Measurements from ENCODE around the gene MYO5B. TPM values are rescaled to one million over a fixed set of nuclear protein-coding genes. Genes with fewer than 3 reads are reported as not detected.
"Not testable (repeated sequence)": the region's sequence is repeated elsewhere in the genome, so short reads cannot be mapped to it uniquely, and the experiment has no call there.

MYO5B gene
- 8.8 and 31.6 TPM in 2 replicates for total RNA-seq (2014; rRNA removed; shearing (Covaris generic); ENCODE audit: low replicate concordance)

- Histone ChIP-seq H3K4me3 (peak within 1 kb of the TSS; percentile 17; the same call in 1 of the 2 replicates), H3K36me3 (no peaks in the 10 kb centered on the region), H3K9me3 (no peaks in the 10 kb centered on the region), H3K27me3 (peaks cover 14% of the 10 kb centered on the region)
- peak; percentile 36 for DNase-seq
Measured at GRCh38 chr18:50194631-50195532, at the start of gene MYO5B. Gene MYO5B, minus strand, starts transcription at chr18:50195147. Its CDS starts 354 bp downstream, at chr18:50194793.

GRCh38 chr18:50241768-50242167 is 46.8 kb upstream of the MYO5B start:
- H3K27me3 ChIP-seq, H3K4me3 ChIP-seq: not testable (repeated sequence)

GRCh38 chr18:50240080-50240563 is 45.2 kb upstream of the MYO5B start:
- 0 out of 2 replicates have a peak, but pooled peaks cover 1% of the 10 kb centered on the region for H3K9me3 ChIP-seq
- DNase-seq = peak; percentile 9
- no peak overlapping the region for H3K4me3 ChIP-seq

More at GRCh38 chr18:50241768-50242167, 46.8 kb upstream of the MYO5B start:
- DNase-seq, H3K9me3 ChIP-seq, H3K36me3 ChIP-seq: not testable (repeated sequence)

GRCh38 chr18:50232419-50232818 is 37.5 kb upstream of the MYO5B start:
- no peaks in the 10 kb centered on the region for H3K27me3 ChIP-seq
- no peaks in the 10 kb centered on the region for H3K36me3 ChIP-seq
- no peak for DNase-seq
- no peak overlapping the region for H3K4me3 ChIP-seq
- H3K9me3 ChIP-seq = no peaks in the 10 kb centered on the region

More at GRCh38 chr18:50240080-50240563, 45.2 kb upstream of the MYO5B start:
- H3K27me3 ChIP-seq = no peaks in the 10 kb centered on the region
- H3K36me3 ChIP-seq = no peaks in the 10 kb centered on the region

GRCh38 chr18:50231621-50232020 is 36.7 kb upstream of the MYO5B start:
- Histone ChIP-seq H3K27me3 (no peaks in the 10 kb centered on the region), H3K36me3 (no peaks in the 10 kb centered on the region), H3K9me3 (no peaks in the 10 kb centered on the region), H3K4me3 (no peak overlapping the region)
- DNase-seq = peak; percentile 5

GRCh38 chr18:50220249-50220648 is 25.3 kb upstream of the MYO5B start:
- H3K27me3 ChIP-seq, H3K9me3 ChIP-seq, H3K4me3 ChIP-seq, H3K36me3 ChIP-seq, DNase-seq: not testable (repeated sequence)

GRCh38 chr18:50218432-50219197 is 23.7 kb upstream of the MYO5B start:
- no peaks in the 10 kb centered on the region for H3K9me3 ChIP-seq
- no peak for DNase-seq

GRCh38 chr18:50209311-50209710 is 14.4 kb upstream of the MYO5B start:
- H3K4me3 ChIP-seq = no peak overlapping the region
- no peak for DNase-seq
- H3K27me3 ChIP-seq = peaks cover under 1% of the 10 kb centered on the region; the same call in 1 of the 2 replicates
- no peaks in the 10 kb centered on the region for H3K9me3 ChIP-seq
- H3K36me3 ChIP-seq = no peaks in the 10 kb centered on the region

More at GRCh38 chr18:50218432-50219197, 23.7 kb upstream of the MYO5B start:
- H3K36me3 ChIP-seq = no peaks in the 10 kb centered on the region
- H3K27me3 ChIP-seq = no peaks in the 10 kb centered on the region
- H3K4me3 ChIP-seq = no peak overlapping the region

GRCh38 chr18:50207722-50208121 is 12.8 kb upstream of the MYO5B start:
- Histone ChIP-seq H3K27me3 (peaks cover 2% of the 10 kb centered on the region; the same call in 1 of the 2 replicates), H3K36me3 (no peaks in the 10 kb centered on the region), H3K4me3 (no peak overlapping the region), H3K9me3 (no peaks in the 10 kb centered on the region)
- no peak for DNase-seq

GRCh38 chr18:50203801-50204604 is 9.1 kb upstream of the MYO5B start:
- Histone ChIP-seq H3K4me3 (no peak overlapping the region), H3K27me3 (peaks cover 2% of the 10 kb centered on the region; the same call in 1 of the 2 replicates), H3K9me3 (0 out of 2 replicates have a peak, but pooled peaks cover 2% of the 10 kb centered on the region), H3K36me3 (no peaks in the 10 kb centered on the region)
- DNase-seq = no peak

GRCh38 chr18:50201476-50202018 is 6.6 kb upstream of the MYO5B start:
- DNase-seq = no peak

GRCh38 chr18:50199921-50200320 is 5.0 kb upstream of the MYO5B start:
- no peak for DNase-seq
- Histone ChIP-seq H3K36me3 (no peaks in the 10 kb centered on the region), H3K27me3 (peaks cover 4% of the 10 kb centered on the region; the same call in 1 of the 2 replicates)

More at GRCh38 chr18:50201476-50202018, 6.6 kb upstream of the MYO5B start:
- 0 out of 2 replicates have a peak, but pooled peaks cover 2% of the 10 kb centered on the region for H3K9me3 ChIP-seq
- no peak overlapping the region for H3K4me3 ChIP-seq
- H3K27me3 ChIP-seq = peaks cover 2% of the 10 kb centered on the region; the same call in 1 of the 2 replicates
- no peaks in the 10 kb centered on the region for H3K36me3 ChIP-seq

GRCh38 chr18:50199346-50199855 is 4.5 kb upstream of the MYO5B start:
- H3K27me3 ChIP-seq = peaks cover 5% of the 10 kb centered on the region
- H3K36me3 ChIP-seq = no peaks in the 10 kb centered on the region
- DNase-seq = no peak
- H3K9me3 ChIP-seq = 0 out of 2 replicates have a peak, but pooled peaks cover 2% of the 10 kb centered on the region
- H3K4me3 ChIP-seq = no peak overlapping the region

More at GRCh38 chr18:50199921-50200320, 5.0 kb upstream of the MYO5B start:
- Histone ChIP-seq H3K9me3 (0 out of 2 replicates have a peak, but pooled peaks cover 2% of the 10 kb centered on the region), H3K4me3 (no peak overlapping the region)

GRCh38 chr18:50196261-50196660 is 1.3 kb upstream of the MYO5B start:
- Histone ChIP-seq H3K27me3 (peaks cover 14% of the 10 kb centered on the region), H3K4me3 (no peak overlapping the region), H3K36me3 (no peaks in the 10 kb centered on the region), H3K9me3 (0 out of 2 replicates have a peak, but pooled peaks cover 2% of the 10 kb centered on the region)
- DNase-seq = no peak

GRCh38 chr18:50195689-50196088 is 742 bp upstream of the MYO5B start:
- H3K27me3 ChIP-seq = peaks cover 14% of the 10 kb centered on the region
- no peaks in the 10 kb centered on the region for H3K9me3 ChIP-seq
- no peak for DNase-seq
- H3K4me3 ChIP-seq = no peak overlapping the region
- H3K36me3 ChIP-seq = no peaks in the 10 kb centered on the region

All from MG63 (cell line).